ENCODE measurements around the gene ZNF524.

ZNF524 gene

DNA sequence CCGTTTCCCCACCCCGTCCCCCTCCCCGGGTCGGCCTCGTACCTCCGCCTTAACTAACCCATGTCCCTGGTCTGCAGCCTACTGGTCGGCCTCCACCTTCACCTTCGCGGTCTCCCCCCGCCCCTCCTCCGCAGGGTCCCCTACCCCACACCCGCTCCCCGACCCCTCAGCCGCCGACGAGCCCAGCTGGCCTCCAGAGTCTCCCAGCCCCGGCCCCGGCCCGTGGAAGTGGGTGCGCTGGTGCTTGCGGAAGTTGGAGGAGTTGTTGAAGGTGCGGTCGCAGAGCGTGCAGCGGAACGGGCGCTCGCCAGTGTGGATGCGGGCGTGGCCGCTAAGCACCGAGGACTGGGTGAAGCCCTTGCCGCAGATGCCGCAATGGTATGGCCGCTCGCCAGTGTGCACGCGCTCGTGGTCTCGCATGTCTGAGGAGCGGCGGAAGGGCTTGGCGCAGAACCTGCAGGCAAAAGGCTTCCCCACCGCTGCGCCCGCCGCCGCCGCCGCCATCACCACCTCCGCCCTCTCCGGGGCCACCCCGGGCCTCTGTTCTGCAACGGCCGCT, 21.7 kb downstream of the ZNF524 start:
- DNase-seq: no peak

DNA sequence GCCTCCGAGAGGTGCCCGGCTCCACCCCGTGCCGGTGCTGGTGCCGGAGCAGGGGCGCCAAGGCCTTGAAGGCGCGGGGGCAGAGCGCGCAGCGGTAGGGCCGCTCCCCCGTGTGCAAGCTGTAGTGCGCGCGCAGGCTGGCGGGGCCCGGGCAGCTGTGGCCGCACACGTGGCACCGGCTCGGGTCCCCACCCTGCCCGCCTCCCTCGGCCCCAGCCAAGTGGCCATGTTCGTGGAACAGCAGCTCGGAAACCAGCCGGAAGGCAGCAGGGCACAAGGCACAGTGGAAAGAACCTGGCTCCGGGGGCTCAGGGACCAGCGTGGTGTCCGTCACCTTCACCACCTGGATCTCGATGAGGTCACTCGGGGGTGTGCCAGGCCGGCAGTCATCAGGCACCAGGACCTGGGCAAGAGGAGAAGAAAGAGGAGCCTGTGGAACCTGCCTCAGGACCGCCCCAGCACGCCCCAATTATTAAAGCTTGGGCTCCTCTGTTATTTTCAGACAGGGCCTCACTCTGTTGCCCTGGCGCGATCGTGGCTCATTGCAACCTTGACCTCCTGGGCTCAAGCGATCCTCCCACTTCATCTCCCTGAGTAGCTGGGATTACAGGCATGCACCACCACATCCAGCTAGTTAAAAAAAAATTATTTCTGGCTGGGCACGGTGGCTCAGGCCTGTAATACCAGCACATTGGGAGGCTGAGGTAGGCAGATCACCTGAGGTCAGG, 22.3 kb downstream of the ZNF524 start:
- DNase-seq: no peak

DNA sequence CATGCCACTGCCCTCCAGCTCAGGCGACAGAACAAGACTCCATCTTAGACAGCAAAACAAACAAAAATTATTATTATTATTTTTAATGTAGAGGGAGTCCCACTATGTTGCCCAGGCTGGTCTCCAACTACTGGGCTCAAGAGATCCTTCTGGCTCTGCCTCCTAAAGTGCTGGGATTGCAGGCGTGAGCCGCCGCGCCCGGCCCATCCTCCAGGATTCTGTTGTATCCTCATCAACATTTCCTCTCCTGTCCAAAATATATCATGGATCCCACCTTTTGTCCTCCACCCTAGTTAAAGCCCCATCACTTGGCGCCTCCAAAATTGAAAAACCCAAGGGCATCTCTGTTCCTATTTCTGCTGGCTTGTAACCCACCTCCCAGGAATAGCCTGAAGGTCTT, 23.0 kb downstream of the ZNF524 start:
- no peak for DNase-seq

DNA sequence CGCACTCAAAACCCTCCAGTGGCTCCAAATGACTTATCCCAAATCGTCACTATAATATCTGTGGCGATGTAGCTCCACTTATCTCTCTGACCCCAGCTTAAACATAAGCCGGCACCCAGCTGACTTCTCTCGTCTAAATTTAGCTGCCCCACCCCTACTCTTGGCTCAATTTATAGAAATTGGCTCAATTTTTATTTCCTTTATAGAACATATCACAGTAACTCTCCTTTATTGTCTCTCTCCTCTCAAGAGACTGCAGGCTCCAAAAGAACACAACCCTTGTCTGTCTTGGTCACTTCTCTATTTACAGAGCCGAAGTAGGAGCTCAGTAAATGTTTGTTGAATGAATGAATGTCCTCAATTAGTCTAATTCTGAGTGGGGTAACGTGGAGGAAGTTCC, 23.5 kb downstream of the ZNF524 start:
- no peak for DNase-seq

DNA sequence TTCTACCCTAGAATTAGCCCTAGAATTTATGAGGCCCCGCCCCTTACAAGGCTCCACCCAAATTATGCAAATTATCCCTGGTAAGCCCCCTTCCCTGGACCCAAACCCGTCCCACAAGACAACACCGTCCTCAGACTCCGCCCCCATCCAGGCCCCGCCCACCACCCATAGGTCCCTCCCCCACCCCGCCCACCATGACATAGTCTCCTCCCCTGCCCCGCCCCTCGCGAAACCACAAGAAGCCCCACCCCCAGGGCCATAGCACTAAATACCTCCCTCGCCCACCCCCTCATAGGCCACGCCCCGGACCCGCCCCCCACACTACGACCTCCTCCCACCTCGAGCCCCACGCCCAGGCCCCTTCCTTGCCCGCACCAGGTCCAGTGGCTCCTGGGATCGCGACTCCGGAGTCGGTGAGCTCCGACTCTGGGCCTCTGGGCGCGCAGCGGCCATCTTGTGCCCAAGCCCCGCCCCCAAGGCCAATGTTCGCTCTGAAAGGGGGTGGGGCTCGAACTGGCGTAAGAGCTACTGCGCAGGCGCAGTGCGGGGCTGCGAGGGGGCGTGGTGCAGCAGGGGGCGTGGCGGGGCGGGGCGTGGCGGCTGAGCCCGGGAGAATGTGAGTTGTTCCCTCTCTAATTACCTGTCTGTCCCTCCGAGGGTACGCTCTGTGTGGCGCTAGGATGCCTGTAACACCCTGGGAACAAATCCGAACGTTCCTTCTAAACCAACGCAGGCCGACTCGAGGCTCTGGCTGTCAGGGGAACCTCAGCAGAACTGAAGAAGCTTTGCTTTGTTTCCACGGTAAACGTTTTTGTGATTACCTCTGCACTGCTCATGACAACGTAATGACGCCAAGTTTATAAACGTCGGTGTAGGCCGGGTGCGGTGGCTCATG, 24.3 kb downstream of the ZNF524 start, which contains the start of gene ZNF784:
Gene ZNF784, minus strand, starts transcription at position 458 of the 895 bp plus-strand sequence. Its CDS starts 5 bp downstream, at position 453.
- peak; percentile 89 to 94 for DNase-seq

DNA sequence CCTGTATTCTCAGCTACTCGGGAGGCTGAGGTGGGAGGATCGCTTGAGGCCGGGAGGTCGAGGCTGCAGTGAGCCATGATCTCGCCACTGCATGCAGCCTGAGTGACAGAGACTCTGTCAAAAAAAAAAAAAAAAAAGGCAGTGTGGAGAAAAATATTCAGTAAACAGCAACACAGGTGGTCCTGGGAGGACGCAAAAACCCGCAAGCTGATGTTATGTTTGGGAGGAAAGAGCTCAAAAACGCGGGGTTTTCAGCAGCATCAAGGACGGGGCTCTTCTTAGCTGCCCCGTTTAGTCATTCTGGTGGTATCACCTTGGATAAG, 24.9 kb downstream of the ZNF524 start:
- no peak for DNase-seq

DNA sequence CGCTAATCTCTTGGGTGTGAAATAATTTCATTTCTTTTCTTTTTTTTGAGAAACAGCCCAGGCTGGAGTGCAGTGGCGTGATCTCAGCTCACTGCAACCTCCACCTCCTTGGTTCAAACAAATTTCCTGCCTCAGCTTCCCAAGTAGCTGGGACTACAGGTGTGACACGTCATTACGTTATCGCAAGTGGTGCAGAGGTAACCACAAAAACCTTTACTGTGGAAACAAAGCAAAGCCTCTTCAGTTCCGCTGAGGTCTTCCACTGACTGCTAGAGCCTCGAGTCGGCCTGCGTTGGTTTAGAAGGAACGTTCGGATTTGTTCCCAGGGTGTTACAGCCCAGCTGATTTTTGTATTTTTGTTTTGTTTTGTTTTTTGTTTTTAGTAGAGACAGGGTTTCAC, 26.3 kb downstream of the ZNF524 start:
- DNase-seq: no peak

DNA sequence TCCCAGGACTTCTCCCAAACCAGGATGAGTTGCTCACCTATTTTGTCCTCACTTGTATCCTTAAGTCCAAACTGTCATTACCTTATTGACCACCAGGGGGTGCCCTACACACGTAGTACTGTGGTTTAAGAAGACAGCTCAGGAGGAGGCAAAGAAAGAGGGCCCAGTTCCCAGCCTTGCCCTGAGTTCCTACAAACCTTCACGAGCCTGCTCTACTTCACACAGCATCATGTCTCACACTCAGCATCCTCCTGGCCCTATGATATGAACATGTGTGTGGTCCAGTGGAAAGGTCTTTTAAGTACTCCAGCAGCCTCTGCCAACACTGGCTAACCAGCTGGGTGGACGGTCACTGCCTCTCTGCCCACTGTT, 32.4 kb downstream of the ZNF524 start:
- peak; percentile 85 to 94 for DNase-seq

DNA sequence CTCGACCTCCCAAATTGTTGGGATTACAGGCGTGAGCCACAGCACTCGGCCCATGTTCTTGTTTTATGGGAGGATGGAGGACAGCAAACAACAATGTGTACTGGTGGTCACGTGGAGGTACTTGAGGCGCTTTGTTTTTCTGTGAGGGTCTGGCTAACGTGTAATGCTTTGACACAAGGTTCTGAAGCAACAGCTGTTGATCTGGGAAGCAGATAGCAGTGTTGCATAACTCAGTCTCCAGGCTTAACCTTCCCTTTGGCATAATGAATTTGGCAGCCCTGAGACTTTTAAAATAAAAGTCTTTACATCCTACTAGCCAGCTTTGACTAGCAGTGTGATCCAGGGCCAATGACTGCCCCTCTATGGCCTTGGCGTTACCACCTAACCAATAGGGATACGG, 33.8 kb downstream of the ZNF524 start:
- no peak for DNase-seq

DNA sequence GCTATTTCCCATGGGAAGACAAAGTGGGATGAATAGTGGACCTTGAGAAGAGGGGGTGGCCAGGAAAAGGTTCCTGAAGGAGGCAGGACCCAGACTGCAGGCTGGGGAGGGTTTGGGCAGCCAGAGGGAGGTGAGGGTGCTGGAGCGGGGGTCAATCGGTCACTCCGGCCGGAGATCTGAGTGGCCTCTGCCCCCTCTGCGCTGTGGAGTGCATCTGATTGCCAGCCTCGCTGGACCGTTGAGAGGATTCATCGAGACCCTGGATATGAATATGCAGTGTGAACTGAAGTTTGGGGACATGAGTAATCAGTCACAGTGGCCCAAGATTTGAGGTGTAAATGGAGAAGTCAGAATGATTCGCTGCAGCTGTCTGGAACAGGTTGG, 35.2 kb downstream of the ZNF524 start:
- no peak for DNase-seq

DNA sequence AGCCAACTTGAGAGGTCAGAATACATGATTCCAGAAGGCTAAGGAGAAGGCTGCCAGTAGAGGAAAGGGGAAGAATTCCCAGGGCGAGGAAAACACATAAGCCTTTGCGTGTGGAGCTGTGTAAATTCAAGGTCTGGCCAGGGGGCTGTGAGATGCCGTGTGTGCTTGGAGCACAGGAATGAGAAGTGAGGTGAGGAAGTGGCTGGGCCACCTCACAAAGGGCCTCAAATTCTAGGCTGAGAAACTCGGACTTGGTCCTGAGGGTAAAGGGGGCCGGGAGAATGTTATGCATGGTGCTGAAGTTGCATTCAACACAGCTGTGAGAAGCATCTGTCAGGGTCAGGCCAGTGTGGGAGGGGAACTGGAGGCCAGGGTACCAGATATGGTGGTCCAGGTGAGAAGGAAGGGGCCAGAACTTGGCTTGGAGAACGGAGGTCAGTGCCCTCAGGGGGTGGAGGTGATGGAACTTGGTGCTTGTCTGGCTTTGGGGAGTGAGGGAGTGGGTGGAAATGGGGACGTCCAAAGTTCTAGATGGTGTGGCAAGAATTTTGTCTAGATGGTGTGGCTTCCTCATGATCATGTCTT, 35.9 kb downstream of the ZNF524 start:
- DNase-seq: no peak

DNA sequence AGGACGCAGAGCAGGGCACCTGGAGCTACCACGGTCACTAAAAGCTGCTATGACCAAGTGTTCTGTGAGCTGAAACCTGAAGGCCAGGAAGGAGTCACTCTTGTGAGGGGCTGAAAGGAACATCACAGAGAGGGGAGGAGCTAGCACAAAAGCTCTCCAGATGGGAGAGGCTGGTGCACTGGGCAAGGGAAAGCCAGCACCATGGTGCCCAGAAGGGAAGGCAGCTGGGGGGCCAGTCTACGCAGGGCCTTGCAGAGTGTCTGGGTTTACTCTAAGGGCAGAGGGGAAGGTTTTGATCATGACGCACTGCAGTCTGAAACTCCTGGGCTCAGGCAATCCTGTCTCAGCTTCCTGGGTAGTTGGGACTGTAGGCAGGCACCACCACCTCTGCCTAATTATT, 36.6 kb downstream of the ZNF524 start:
- DNase-seq: no peak

DNA sequence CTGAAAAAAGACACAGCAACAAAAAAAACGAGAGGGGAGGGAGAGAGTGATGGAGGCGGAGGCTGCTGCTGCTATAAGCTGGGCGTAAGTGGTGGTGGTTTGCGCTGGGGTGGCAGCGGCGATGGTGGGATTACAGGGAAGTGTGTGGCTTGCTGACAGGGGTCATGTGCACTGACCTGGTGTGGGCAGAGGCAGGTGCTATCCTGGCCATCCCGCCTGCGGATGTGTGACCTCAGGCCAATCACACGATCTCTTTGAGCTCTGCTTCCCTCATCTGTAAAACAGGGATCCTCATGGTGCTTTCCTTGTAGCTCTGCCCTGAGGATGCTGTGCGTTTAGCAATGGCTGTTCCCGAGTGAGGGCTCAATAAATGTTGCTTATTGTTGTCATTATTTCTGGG, 37.4 kb downstream of the ZNF524 start:
- no peak for DNase-seq

DNA sequence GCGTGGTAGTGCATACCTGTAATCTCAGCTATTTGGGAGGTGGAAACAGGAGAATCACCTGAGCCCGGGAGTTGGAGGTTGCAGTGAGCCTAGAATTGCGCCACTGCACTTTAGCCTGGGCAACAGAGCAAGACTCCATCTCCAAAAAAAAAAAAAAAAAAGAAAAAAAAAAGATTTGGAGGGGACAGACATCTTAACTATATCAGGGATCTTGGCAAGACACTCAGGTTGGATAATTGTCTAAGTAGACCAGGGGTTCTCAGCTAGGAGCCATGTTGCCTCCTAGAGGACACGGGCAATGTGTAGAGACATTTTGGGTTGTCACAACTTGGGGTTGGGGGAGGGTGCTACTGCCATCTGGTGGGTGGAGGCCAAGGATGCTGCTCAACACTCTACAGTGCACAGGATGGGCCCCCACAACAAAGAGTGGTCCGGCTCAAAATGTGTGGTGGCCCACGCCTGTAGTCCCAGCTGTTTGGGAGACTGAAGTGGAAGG, 38.8 kb downstream of the ZNF524 start:
- peak; percentile 77 to 80 for DNase-seq

DNA sequence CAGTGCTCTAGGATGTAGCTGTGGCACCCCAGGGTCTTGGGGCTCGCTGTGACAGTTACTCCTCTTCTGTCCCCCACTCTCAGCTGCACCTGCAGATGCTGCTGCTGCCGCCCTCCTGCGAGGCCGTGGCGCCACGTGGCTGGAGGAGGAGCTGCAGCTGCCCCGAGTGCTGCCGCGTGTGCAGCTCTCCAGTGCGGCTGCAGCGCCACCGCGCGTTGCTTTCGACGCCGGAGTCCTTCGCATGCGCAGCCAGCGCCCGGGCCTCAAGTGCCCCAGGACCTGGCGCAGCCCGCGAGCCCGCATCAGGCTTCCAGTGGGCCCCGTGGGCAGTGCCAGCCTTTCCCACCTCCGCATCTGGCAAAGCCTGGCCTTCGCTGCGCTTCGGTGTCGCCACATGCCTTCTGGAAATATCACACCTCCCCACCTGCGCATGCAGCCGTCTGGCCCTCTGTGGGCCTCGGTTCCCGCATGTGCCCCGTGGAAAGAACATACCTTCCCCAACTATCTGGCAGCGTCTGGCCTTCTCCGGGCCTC, 40.0 kb downstream of the ZNF524 start:
- DNase-seq: peak in 1 of 2 experiments; percentile 63

DNA sequence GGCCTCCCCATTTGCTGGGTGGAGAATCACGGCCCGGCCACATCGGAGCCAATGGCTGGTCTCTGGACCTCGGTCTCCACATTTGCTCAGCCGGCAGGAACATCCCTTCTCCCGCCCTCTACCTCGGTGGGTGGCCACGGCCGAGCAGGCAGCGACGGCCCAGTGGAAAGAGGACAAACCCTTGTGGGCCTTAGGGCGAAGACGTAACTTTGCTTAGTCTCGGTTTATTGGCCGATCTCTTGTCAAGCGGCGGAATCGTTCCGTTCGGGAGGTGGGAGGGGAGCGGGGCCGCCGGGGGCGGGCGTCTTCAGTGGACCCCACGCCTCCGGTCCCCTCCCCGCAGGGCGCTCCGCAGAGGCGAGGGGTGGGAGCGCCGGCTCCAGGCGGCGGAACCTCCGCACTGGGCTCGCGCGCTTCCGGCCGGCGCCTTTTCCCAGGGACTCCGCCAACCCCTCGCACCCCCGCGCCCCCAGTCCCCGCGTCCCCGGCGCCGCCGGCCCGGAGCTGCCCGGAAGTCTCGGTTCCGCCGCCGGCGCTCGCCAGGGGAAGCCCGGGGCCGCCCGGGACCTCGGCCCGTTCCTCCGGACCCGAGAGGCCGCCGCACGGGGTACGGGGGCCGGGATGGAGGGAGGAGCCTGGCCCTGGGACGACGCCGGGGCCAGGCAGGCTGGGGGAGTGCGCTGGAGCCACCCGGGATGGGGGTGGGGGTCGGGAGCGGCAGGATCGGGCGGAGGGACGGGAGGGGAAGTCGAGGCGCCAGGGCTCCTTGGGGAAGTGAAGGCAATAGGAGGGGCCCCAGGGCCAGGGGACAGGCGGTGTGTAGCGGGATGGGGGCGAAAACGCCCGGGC, 40.7 kb downstream of the ZNF524 start, which contains the start of gene ZNF580:
Gene ZNF580, plus strand, starts transcription at position 426 of the 849 bp plus-strand sequence. CDS start 1,507 bp downstream, outside the sequence.
- DNase-seq: peak; percentile 62 to 74

DNA sequence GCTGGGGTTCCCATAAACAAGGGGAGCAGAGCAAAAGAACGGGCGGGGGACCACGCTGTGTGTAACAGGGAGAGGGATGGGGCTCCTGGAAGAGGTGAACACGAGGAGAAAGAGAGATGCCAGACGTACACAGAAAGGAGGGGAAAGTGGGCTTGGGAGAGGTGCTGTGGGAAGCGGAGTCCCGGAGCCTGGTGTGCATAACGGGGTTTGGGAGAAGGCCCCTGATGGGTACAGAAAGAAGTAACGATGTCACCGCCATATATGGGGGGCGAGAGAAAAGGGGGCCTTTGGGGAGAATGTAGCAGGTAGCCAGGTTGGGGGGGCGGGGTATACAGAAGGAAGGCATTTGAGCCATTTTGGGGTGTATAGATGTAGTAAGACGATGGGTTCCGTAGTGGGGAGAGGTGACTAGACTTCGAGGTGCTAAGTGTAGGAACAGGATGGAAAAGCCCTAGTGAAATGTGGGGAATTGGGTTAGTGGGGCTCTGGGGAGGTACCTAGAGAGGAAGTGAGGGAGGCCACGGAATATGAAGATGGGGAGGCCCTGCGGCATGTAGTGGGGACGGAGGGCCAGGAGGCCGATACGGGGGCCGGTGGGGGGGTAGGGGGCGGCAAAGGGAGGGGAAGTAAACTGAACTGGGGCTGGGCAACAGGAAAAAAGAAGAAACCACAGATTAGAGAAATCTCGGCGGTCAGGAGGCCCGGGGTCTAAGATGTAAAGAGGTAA, 41.5 kb downstream of the ZNF524 start:
- DNase-seq: peak in 1 of 2 experiments; percentile 51

DNA sequence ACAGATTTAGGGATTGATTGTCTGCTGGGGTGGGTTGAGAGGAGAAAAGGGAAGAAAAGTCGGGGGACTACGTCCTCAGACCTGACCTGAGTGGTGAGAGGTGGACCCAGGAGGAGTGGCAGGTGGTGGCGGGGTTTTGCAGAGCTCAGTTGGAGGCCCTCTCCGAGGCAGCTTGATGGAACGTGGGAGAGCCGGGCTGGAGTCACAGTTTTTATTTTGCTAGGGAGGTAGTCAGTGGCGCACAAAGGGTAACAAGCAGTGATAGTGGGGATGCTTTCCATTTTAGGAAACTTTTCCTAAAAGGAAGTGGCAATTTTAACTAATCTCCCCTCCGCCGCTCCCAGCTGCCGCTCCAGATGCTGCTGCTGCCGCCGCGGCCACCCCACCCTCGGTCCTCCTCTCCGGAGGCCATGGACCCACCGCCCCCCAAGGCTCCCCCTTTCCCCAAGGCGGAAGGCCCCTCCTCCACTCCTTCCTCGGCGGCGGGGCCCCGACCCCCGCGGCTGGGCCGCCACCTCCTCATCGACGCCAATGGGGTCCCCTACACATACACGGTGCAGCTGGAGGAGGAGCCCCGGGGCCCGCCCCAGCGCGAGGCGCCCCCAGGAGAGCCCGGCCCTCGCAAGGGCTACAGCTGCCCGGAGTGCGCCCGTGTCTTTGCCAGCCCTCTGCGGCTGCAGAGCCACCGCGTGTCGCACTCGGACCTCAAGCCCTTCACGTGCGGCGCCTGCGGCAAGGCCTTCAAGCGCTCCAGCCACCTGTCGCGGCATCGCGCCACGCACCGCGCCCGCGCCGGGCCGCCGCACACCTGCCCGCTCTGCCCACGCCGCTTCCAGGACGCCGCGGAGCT, 42.3 kb downstream of the ZNF524 start:
- peak in 1 of 2 experiments; percentile 22 for DNase-seq

DNA sequence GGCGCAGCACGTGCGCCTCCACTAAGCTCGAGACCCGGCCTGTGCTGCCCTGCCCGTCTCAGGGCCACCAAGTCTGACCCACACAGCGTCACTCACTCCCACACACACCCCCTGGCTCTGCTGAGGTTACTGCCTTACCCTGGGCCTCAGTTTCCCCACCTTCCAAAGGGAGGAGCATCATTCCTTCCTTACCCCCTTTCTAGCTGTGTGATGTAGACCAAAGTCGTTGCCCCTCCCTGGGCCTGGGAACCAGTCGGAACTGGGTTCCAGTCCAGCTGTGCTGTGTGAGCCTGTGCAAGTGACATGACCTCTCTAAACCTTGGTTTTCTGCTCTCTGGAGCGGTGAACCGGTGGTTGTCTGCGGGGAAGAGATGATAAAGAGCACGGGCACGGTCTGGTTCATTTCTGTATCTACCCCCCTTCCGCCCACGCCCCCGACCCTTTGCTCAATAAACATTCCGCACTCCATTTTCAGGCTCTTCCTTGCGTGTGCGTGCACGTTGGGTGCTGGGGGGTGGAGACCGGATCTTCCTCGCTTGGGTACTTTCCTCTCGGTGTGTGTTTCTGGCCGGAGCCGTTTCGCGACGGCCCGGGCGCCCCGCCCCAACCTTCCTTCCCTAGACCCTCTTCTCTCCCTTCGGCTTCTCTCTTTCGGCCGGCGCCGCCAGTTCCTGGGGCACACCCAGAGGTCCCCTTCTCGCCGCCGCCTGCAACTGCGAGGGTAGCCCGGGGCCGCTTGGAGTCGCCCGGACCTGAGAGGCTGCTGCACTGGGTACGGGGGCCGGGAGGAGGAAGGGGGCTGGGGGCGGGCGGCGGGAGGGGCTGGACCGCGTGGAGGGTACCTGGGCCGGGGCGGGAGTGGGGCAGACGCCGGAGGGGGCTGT, 43.2 kb downstream of the ZNF524 start, which contains the start of gene ZNF581:
Gene ZNF581, plus strand, starts transcription at position 647 of the 884 bp plus-strand sequence. CDS start 923 bp downstream, outside the sequence.
- peak in 1 of 2 experiments; percentile 70 for DNase-seq

Data from NCI-H524 (cell line).